ENCODE data around the gene GPC6. TPM values are rescaled to one million over a fixed set of nuclear protein-coding genes. Genes with fewer than 3 reads are reported as not detected.

GPC6 gene
- total and polyA plus RNA-seq, 2 donors (not counting 3 experiments of a cell fraction or from before 2014, with no cell fraction given) = 0.01 TPM; not detected in 1

- Histone ChIP-seq H3K27ac (ENCODE audit: insufficient read depth, low read depth, low read length) (no peak overlapping the region), H3K4me3 (replicated peaks in 1 of 3; ENCODE audit: insufficient read depth in 1 of 3, low read depth in 1 of 3, low read length in 3 of 3) (no peak overlapping the region), H3K4me1 (ENCODE audit: control insufficient read depth, extremely low read depth, insufficient read depth, low read length) (no peaks in the 10 kb centered on the region), H3K9me1 (replicated peaks; ENCODE audit: control insufficient read depth, extremely low read depth, insufficient read depth, low read length) (no peaks in the 10 kb centered on the region), H3K9me3 (replicated peaks; ENCODE audit: control insufficient read depth, insufficient read depth, low read length) (peaks cover 4% of the 10 kb centered on the region), H3K79me2 (ENCODE audit: control insufficient read depth, insufficient read depth, low read length) (no peaks in the 10 kb centered on the region), H3K36me3 (ENCODE audit: control insufficient read depth in 2 of 2, extremely low read depth in 1 of 2, insufficient read depth in 2 of 2, low read length in 2 of 2) (no peaks in the 10 kb centered on the region), H2AFZ (ENCODE audit: low read depth, low read length) (no peak overlapping the region), H4K20me1 (replicated peaks; ENCODE audit: control insufficient read depth, extremely low read depth, insufficient read depth, low read length) (no peaks in the 10 kb centered on the region), H3K9ac (replicated peaks; ENCODE audit: extremely low read depth, insufficient read depth, low read length) (no peak overlapping the region), H3K4me2 (ENCODE audit: insufficient read depth, low read length) (no peak overlapping the region), H3K27me3 (ENCODE audit: control insufficient read depth in 2 of 2, insufficient read depth in 2 of 2, low read length in 2 of 2) (no peaks in the 10 kb centered on the region)
- no TSS peak for BruUV-seq (replicated peaks)
- intact Hi-C loops (cut with micrococcal nuclease) (no loop called here), dilution Hi-C loops (cut with MboI; ENCODE audit: extremely low pct_ligation_motif_present, low sequenced_read_pairs) (no loop called here)
- CTCF ChIA-PET = no interaction called here
- no peak for DNase-seq (ENCODE audit: low read depth, low spot score)
- POLR2A ChIA-PET = no interaction called here
- FAIRE-seq = no peak
- TF ChIP-seq POLR2AphosphoS5 (IDR thresholded peaks at IDR 0.05; ENCODE audit: insufficient read depth, low read depth, low read length) = no peak
- no peak for TF ChIP-seq MYC (IDR thresholded peaks at IDR 0.05; ENCODE audit: low read depth, low read length)
Measured at GRCh38 chr13:93857126-93857525, 630.5 kb downstream of the GPC6 start.

- Histone ChIP-seq H3K4me2 (ENCODE audit: insufficient read depth, low read length) (no peak overlapping the region), H3K4me1 (ENCODE audit: control insufficient read depth, extremely low read depth, insufficient read depth, low read length) (no peaks in the 10 kb centered on the region), H4K20me1 (replicated peaks; ENCODE audit: control insufficient read depth, extremely low read depth, insufficient read depth, low read length) (no peaks in the 10 kb centered on the region), H3K9ac (replicated peaks; ENCODE audit: extremely low read depth, insufficient read depth, low read length) (no peak overlapping the region), H3K4me3 (replicated peaks in 1 of 3; ENCODE audit: insufficient read depth in 1 of 3, low read depth in 1 of 3, low read length in 3 of 3) (no peak overlapping the region), H3K79me2 (ENCODE audit: control insufficient read depth, insufficient read depth, low read length) (no peaks in the 10 kb centered on the region), H3K27me3 (ENCODE audit: control insufficient read depth in 2 of 2, insufficient read depth in 2 of 2, low read length in 2 of 2) (no peaks in the 10 kb centered on the region), H3K9me1 (replicated peaks; ENCODE audit: control insufficient read depth, extremely low read depth, insufficient read depth, low read length) (no peaks in the 10 kb centered on the region), H3K36me3 (ENCODE audit: control insufficient read depth in 2 of 2, extremely low read depth in 1 of 2, insufficient read depth in 2 of 2, low read length in 2 of 2) (no peaks in the 10 kb centered on the region), H2AFZ (ENCODE audit: low read depth, low read length) (no peak overlapping the region), H3K9me3 (replicated peaks; ENCODE audit: control insufficient read depth, insufficient read depth, low read length) (peaks cover 4% of the 10 kb centered on the region), H3K27ac (ENCODE audit: insufficient read depth, low read depth, low read length) (no peak overlapping the region)
- ChIA-PET CTCF (no interaction called here), POLR2A (no interaction called here)
- DNase-seq (ENCODE audit: low read depth, low spot score) (no peak), FAIRE-seq (no peak)
- dilution Hi-C loops (cut with MboI; ENCODE audit: extremely low pct_ligation_motif_present, low sequenced_read_pairs) = no loop called here
- TF ChIP-seq POLR2A (IDR thresholded peaks at IDR 0.05; ENCODE audit: low read depth, low read length) = no peak
- no peak for TF ChIP-seq GATA2 (IDR thresholded peaks at IDR 0.05; ENCODE audit: insufficient read depth, insufficient read length, low read depth, low read length)
- TF ChIP-seq MAX (IDR thresholded peaks at IDR 0.05; ENCODE audit: insufficient read depth, insufficient read length) = no peak
- TF ChIP-seq POLR2AphosphoS5 (IDR thresholded peaks at IDR 0.05; ENCODE audit: insufficient read depth, low read depth, low read length) = no peak
- TF ChIP-seq JUN (IDR thresholded peaks at IDR 0.05; ENCODE audit: borderline replicate concordance, insufficient read depth, insufficient read length, low read depth) = no peak
- no peak for TF ChIP-seq MYC (IDR thresholded peaks at IDR 0.05; ENCODE audit: low read depth, low read length)
- no peak for TF ChIP-seq FOS (IDR thresholded peaks at IDR 0.05; ENCODE audit: borderline replicate concordance, insufficient read depth, low read length)
- TF ChIP-seq CTCF (IDR thresholded peaks at IDR 0.05; ENCODE audit: extremely low read depth in 1 of 2, insufficient read depth in 1 of 2, low read depth in 1 of 2, low read length in 2 of 2) = no peak
- TF ChIP-seq EZH2 (IDR thresholded peaks at IDR 0.05; ENCODE audit: borderline replicate concordance, low read depth, low read length, severe bottlenecking) = no peak
- intact Hi-C loops (cut with micrococcal nuclease) = no loop called here
- no TSS peak for BruUV-seq (replicated peaks)
Measured at GRCh38 chr13:93859716-93860115, 633.1 kb downstream of the GPC6 start.

Measured in endothelial cell of umbilical vein (primary cell).